ENCODE measurements around the gene ASB3. TPM values are rescaled to one million over a fixed set of nuclear protein-coding genes. Genes with fewer than 3 reads are reported as not detected.
"Not testable (repeated sequence)": the region's sequence is repeated elsewhere in the genome, so short reads cannot be mapped to it uniquely, and the experiment has no call there.

The ASB3 gene
- polyA plus RNA-seq, 1 experiment: 10.9 TPM

- H3K36me3 ChIP-seq (ENCODE audit: control insufficient read depth, insufficient read depth, low read length): no peaks in the 10 kb centered on the region
- ChIA-PET POLR2A (no interaction called here), CTCF (interaction anchor here (1.1 kb wide), 1 partner anchor 14 kb away, joined by 4 read pairs; no protein-coding TSS in a partner anchor)
- H3K4me3 ChIP-seq (ENCODE audit: low read depth, low read length): no peak overlapping the region
- no peak for DNase-seq (ENCODE audit: low read depth)
- TF ChIP-seq CTCF (IDR thresholded peaks at IDR 0.05; ENCODE audit: insufficient read depth, low read depth, low read length): no peak
- H3K27me3 ChIP-seq (ENCODE audit: control insufficient read depth, insufficient read depth, low read length): no peaks in the 10 kb centered on the region
Observed at GRCh38 chr2:53725662-53726061, 61.1 kb downstream of the ASB3 start.

- ChIA-PET POLR2A (no interaction called here), CTCF (no interaction called here)
- H3K27me3 ChIP-seq (ENCODE audit: control insufficient read depth, insufficient read depth, low read length): no peaks in the 10 kb centered on the region
- peak; percentile 33 for DNase-seq (ENCODE audit: low read depth)
- no peak for TF ChIP-seq CTCF (IDR thresholded peaks at IDR 0.05; ENCODE audit: insufficient read depth, low read depth, low read length)
- no peak overlapping the region for H3K4me3 ChIP-seq (ENCODE audit: low read depth, low read length)
- H3K36me3 ChIP-seq (ENCODE audit: control insufficient read depth, insufficient read depth, low read length): no peaks in the 10 kb centered on the region
Observed at GRCh38 chr2:53724536-53724935, 62.2 kb downstream of the ASB3 start.

GRCh38 chr2:53720944-53721343 lies 65.8 kb downstream of the ASB3 start:
- H3K4me3 ChIP-seq (ENCODE audit: low read depth, low read length); H3K36me3 ChIP-seq (ENCODE audit: control insufficient read depth, insufficient read depth, low read length); POLR2A ChIA-PET; H3K27me3 ChIP-seq (ENCODE audit: control insufficient read depth, insufficient read depth, low read length); CTCF ChIA-PET; DNase-seq (ENCODE audit: low read depth): not testable (repeated sequence)

GRCh38 chr2:53715568-53715967 lies 71.2 kb downstream of the ASB3 start:
- POLR2A ChIA-PET: no interaction called here
- Histone ChIP-seq H3K36me3 (ENCODE audit: control insufficient read depth, insufficient read depth, low read length) (no peaks in the 10 kb centered on the region), H3K27me3 (ENCODE audit: control insufficient read depth, insufficient read depth, low read length) (no peaks in the 10 kb centered on the region), H3K4me3 (ENCODE audit: low read depth, low read length) (no peak overlapping the region)
- DNase-seq (ENCODE audit: low read depth): no peak
- 0 out of 2 replicates have a peak, but pooled peaks have one; percentile 22 for TF ChIP-seq CTCF (IDR thresholded peaks at IDR 0.05; ENCODE audit: insufficient read depth, low read depth, low read length)
- CTCF ChIA-PET: interaction anchor here (0.9 to 1.4 kb wide), 6 partner anchors 9 to 295 kb away, joined by 3 to 6 read pairs (median 3); no protein-coding TSS in a partner anchor

- ChIA-PET CTCF (no interaction called here), POLR2A (no interaction called here)
- no peaks in the 10 kb centered on the region for H3K27me3 ChIP-seq (ENCODE audit: control insufficient read depth, insufficient read depth, low read length)
- no peak for DNase-seq (ENCODE audit: low read depth)
- peaks cover 8% of the 10 kb centered on the region for H3K36me3 ChIP-seq (ENCODE audit: control insufficient read depth, insufficient read depth, low read length)
- TF ChIP-seq CTCF (IDR thresholded peaks at IDR 0.05; ENCODE audit: insufficient read depth, low read depth, low read length): no peak
- H3K4me3 ChIP-seq (ENCODE audit: low read depth, low read length): no peak overlapping the region
Observed at GRCh38 chr2:53711271-53711780, 75.4 kb downstream of the ASB3 start.

- no peak for TF ChIP-seq CTCF (IDR thresholded peaks at IDR 0.05; ENCODE audit: insufficient read depth, low read depth, low read length)
- Histone ChIP-seq H3K4me3 (ENCODE audit: low read depth, low read length) (no peak overlapping the region), H3K27me3 (ENCODE audit: control insufficient read depth, insufficient read depth, low read length) (no peaks in the 10 kb centered on the region), H3K36me3 (ENCODE audit: control insufficient read depth, insufficient read depth, low read length) (peaks cover 8% of the 10 kb centered on the region)
- ChIA-PET CTCF (no interaction called here), POLR2A (no interaction called here)
- DNase-seq (ENCODE audit: low read depth): no peak
Observed at GRCh38 chr2:53708988-53709387, 77.8 kb downstream of the ASB3 start.
